GM18526 (cell line): ENCODE results near the gene LRRN3.

Experiments
- POLR2A ChIP-seq: IDR thresholded peaks from 3 replicates; pipeline ENCODE4 v1.6.1; 2011; ENCODE audit not compliant: insufficient read length; ENCODE audit errors: extremely low read depth

LRRN3 gene

GRCh38 chr7:111090846-111091245 is at the start of gene LRRN3:
Gene LRRN3, plus strand, starts transcription at chr7:111091127. Its CDS starts 31,646 bp downstream, at chr7:111122773.
- no peak for TF ChIP-seq POLR2A

GRCh38 chr7:111041577-111041976 is 49.4 kb upstream of the LRRN3 start:
- TF ChIP-seq POLR2A = no peak

GRCh38 chr7:111042842-111043241 is 48.1 kb upstream of the LRRN3 start:
- TF ChIP-seq POLR2A = no peak

- TF ChIP-seq POLR2A = no peak
Observed at GRCh38 chr7:111043561-111043960, 47.4 kb upstream of the LRRN3 start.

- no peak for TF ChIP-seq POLR2A
Observed at GRCh38 chr7:111045449-111045848, 45.5 kb upstream of the LRRN3 start.

- no peak for TF ChIP-seq POLR2A
Observed at GRCh38 chr7:111047595-111047994, 43.3 kb upstream of the LRRN3 start.

- TF ChIP-seq POLR2A = no peak
Observed at GRCh38 chr7:111049971-111050680, 40.8 kb upstream of the LRRN3 start.

GRCh38 chr7:111050875-111051416 is 40.0 kb upstream of the LRRN3 start:
- TF ChIP-seq POLR2A = no peak

GRCh38 chr7:111051832-111052231 is 39.1 kb upstream of the LRRN3 start:
- TF ChIP-seq POLR2A = no peak

- no peak for TF ChIP-seq POLR2A
Observed at GRCh38 chr7:111053035-111053434, 37.9 kb upstream of the LRRN3 start.

GRCh38 chr7:111056371-111056770 is 34.6 kb upstream of the LRRN3 start:
- TF ChIP-seq POLR2A = no peak

- no peak for TF ChIP-seq POLR2A
Observed at GRCh38 chr7:111057066-111057465, 33.9 kb upstream of the LRRN3 start.

GRCh38 chr7:111059833-111060232 is 31.1 kb upstream of the LRRN3 start:
- no peak for TF ChIP-seq POLR2A

- TF ChIP-seq POLR2A = no peak
Observed at GRCh38 chr7:111063166-111063565, 27.8 kb upstream of the LRRN3 start.

GRCh38 chr7:111067251-111067650 is 23.7 kb upstream of the LRRN3 start:
- TF ChIP-seq POLR2A = no peak

- TF ChIP-seq POLR2A = no peak
Observed at GRCh38 chr7:111067682-111068081, 23.2 kb upstream of the LRRN3 start.

GRCh38 chr7:111068618-111069017 is 22.3 kb upstream of the LRRN3 start:
- no peak for TF ChIP-seq POLR2A
